ENCODE measurements around the gene LEF1.

Gene LEF1

DNA sequence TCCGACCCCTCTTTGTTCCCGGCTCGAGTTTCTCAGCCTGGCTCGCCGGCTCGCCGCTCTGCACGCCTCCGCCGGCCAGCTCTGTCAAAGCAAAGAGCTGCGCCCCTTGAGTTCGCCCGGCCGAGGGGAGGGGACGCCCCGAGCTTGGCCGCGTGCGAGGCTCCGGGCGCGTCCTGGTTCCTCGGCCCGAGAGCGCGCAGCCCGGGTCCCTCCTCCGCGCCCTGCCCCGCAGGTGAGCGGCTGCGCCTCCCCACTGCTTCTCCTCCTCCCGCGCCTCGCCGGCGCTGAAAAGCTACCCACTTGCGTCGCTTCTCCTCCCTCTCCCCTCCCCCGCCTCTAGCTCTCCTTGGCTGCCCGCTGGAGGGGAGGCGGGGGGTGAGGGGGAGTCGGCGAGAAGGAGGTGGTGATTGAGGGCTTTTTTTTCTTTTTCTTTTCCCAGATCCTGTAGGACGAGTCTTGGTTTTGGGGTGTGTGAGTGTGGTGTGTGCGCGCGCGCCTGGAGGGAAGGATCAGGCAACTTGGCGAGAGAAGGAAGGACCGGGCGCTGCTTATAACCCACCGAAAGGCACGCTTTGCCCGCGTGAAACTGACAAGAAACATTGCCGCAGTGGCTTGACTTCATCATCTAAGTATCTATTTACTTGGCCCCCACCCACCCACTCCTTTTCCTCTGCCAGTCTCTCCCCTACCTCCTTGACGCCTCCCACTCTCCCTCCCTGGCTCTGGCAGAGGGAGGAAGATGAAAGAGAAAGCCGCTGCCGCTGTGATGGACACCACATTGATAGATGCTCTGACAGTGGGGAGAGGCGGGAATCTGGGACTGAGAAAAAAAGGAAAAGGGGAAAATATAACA, at the start of gene LEF1:
Gene LEF1, minus strand, starts transcription at position 262 of the 853 bp plus-strand sequence. CDS start 1,165 bp downstream, outside the sequence.
- DNase-seq = peak in 1 of 2 experiments; percentile 36

- no peak for DNase-seq
These were observed 47.8 kb upstream of the LEF1 start for GRCh38 chr4:108216510-108216909.

DNA sequence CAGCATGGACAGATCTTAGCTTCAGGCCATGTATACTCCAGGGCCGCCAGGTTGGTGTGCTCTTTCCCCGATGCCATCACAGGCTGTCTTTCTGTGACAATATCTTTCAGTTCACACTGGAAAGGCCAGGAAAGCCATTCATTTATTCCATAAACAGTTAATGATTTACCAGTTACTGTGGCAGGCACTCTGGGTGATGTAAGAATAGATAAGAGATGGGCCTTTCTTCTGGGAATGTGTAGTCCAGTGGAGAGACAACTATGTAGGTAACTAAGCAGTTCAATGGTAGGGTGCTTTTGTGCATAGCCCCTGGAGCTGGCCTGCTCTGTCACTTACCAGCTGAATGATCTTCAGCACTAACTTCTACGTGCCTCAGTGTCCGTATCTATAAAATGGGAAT, 46.3 kb upstream of the LEF1 start:
- no peak for DNase-seq

GRCh38 chr4:108213723-108214122, 45.0 kb upstream of the LEF1 start:
- DNase-seq = no peak

- no peak for DNase-seq
These were observed 44.6 kb upstream of the LEF1 start for GRCh38 chr4:108213308-108213707.

DNA sequence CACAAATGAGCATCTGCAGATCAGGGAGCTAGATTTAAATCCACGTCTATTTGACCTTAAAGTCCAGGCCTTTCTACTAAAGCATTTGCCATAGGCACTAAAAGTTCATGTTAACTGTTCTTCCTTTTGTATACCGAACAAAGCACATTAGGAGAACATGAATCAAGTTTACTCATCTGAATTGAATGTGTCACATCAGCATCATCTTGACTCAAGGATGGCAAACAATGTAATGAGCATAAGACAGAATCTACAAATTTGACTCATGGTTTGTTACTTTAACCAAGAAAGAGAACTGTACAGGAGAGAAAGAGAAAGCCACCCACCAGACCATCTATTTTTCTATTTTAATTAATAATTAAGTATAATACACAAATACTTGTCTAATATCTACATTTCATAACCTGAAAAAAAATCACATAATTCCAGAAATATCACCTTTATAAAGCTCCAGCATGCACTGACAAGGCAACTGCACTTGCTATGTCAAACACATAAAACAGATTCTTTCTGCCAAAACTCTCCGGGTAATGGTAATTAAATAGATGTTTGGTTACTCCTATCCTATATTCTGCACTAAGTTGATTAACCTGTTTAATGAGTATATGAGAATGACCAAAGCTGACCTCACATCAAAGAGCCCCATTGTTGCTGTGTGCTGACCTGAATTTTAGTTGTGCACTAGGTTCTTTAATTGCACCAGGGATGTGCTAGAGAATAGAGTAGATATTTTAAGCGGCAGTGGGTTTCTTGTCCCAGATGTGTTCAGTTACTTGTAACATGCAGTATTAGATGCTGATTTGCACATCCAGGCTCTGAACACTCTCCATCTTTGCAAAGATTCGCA, 42.5 kb upstream of the LEF1 start:
- DNase-seq = no peak

DNA sequence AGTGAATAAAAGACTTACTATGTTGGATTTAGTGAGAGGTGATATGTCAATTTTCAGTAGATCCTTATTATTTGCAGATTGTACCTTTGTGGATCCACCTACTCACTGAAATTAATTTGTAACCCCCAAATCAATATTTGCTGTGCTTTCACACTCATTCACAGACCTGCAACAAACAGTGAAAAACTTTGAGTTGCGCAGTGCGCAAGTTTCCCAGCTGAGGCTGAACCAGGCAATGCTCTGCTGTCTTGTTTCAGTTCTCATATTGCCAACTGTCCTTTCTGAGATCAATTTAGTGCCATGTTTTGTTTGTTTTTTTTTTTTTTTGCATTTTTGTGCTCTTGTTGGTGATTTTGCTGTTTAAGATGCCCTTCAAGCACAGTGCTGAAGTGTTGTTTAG, 40.8 kb upstream of the LEF1 start:
- no peak for DNase-seq

- no peak for DNase-seq
These were observed 37.1 kb upstream of the LEF1 start for GRCh38 chr4:108205859-108206258.

DNA sequence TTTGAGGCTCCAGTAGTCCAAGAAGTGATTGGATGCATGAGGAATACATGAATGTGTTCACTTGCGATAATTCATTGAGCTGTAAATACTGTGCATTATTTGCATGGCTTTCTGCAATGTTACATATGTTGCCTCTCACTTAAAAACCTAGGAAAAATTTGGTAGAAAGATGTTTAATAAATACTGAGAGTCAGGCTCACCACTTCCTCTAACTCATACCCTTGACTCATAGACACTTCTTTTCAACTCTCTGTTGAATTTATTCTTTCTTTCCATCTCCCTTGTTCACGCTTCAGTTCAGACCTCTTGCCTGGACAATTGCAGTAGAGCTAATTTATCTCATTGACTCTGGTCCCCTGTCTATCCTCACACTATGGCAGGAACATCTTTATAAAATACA, 35.8 kb upstream of the LEF1 start:
- no peak for DNase-seq

GRCh38 chr4:108203377-108203776, 34.6 kb upstream of the LEF1 start:
- no peak for DNase-seq

- no peak for DNase-seq
These were observed 33.0 kb upstream of the LEF1 start for GRCh38 chr4:108201774-108202173.

- no peak for DNase-seq
These were observed 31.1 kb upstream of the LEF1 start for GRCh38 chr4:108199881-108200280.

- no peak for DNase-seq
These were observed 25.3 kb upstream of the LEF1 start for GRCh38 chr4:108193886-108194672.

DNA sequence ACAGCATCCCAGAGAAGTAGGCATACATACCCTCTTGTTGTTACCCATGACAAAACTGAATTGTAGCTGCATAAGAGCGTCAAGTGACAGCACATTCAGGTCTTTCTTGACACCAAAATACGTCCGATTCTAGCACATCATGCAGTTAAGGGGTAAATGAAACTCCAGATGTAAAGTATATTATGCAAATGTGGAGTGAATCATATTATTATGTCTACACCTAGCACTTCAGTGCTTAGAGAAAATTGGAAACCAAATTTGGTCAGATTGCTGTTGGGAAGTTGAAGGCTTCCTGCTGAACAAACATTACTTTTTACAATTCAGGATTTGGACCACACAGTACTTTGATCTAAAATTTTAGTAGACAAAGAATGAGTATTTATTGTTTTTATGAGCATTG, 24.2 kb upstream of the LEF1 start:
- DNase-seq = no peak

DNA sequence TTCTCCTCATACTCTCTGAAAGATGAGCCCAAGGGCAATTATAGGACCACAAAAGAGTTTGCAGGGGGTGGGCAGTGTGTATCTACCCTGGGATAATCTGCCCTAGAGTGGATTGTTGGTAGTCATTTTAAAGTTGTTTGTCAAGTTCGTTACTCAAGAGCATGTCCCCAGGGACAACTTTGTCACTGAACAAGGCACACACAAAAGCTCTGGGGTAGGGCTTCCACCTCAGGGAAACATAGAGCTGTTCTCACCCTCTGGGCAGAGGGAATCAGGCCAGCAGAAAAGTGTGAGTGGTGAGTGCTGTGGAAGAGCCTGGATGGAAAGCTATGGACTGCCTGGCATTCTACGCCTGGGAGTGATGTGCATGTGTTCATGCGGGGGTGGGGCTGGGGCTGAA, 23.3 kb upstream of the LEF1 start:
- no peak for DNase-seq

DNA sequence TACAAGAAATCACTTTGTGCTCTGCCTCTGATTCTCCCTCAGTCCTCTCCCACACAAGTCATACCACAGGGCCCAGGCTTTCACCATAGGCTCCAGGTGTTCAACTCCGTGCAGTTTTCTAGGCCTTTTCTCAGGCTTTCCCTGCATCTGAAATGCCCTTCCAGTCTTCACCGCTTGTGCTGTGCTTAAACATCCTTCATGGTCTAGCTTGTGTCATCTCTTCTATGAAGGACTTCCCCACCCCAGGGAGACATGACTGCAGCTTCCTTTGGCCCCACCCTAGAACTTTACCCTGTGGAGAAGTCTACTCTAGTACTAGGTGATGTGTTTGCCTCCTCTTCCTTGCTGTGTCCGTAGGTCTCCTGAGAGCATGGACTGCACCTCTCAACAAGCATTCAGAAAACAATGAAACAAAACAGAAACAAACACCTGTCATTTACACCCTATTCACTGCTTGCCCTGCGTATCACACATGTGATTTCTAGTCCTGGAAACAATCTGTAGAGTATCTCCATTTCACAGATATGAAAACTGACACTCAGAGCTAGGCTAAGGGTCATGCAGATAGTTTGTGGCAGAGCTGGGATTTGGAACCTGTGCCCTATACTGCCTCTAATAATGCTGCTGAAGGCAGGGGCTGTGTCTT, 22.7 kb upstream of the LEF1 start:
- no peak for DNase-seq

DNA sequence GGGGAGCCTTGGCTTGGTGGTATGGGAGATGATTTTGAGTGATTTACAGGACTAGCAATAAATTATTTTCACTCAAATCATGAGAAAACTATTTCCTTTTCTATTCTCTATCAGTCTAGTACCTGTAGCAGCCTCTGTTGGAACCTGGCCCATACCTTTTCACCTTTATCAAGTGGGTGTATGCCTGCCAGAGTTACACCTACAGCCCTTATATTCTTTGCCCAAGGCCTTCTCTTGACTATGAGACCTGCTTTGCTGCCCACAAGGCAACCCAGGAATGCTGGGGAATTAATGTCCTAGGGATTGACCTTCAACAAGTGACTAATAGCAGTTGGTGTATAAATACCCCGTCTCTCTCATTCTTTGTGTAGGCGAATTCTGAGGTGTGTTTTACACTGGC, 20.0 kb upstream of the LEF1 start:
- DNase-seq = no peak

DNA sequence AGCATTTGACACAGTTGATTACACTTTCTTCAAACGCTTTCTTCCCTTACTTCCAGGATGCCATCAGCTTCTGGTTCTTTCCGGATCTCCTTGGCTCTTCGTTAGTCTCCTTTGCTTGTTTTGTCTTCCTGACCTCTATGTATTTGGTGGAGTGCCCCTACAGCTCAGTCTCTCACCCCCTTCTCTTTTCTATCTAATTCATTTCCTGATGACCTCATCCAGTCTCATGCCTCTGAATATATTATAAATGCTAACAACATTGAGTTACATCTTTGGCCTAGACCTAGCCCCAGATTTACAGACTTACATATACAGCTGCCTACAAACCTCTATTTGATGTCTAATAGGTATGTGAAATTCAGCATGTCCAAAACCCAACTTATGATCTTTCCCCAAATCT, 16.5 kb upstream of the LEF1 start:
- no peak for DNase-seq

- no peak for DNase-seq
These were observed 15.8 kb upstream of the LEF1 start for GRCh38 chr4:108184453-108185049.

DNA sequence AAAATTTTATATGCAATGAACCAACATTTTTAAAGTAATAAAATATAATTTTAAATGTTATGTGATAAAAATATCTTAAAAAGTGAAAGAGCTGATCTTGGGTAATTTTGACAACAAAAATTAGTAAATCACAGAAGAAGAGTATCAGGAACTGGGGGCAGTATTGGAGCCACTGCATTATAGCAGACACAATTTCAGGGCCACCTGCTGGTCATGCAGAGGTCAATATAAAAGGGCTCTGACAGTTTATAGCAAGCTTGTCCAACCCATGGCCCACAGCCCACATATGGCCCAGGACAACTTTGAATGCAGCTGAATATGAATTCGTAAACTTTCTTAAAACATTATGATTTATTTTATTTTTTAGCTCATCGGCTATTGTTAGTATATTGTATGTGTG, 13.0 kb upstream of the LEF1 start:
- DNase-seq = no peak

GRCh38 chr4:108180513-108180912, 11.8 kb upstream of the LEF1 start:
- DNase-seq = no peak

GRCh38 chr4:108175966-108176365, 7.2 kb upstream of the LEF1 start:
- DNase-seq = no peak
